HepG2 (cell line): ENCODE data around the gene SS18L1. TPM values are rescaled to one million over a fixed set of nuclear protein-coding genes. Genes with fewer than 3 reads are reported as not detected.

ENCODE experiments used
- FOXO1 ChIP-seq: sonication (generic); formaldehyde crosslinking; IDR thresholded peaks from 2 replicates; pipeline ENCODE4 v1.4.0; 2020; ENCODE audit warnings: missing genetic modification reagents
- HMG20B ChIP-seq: conservative IDR thresholded peaks from 2 replicates; pipeline ENCODE4 v1.6.1; 2016; ENCODE audit warnings: missing genetic modification reagents, missing compliant biosample characterization
- JUN ChIP-seq: sonication (generic); formaldehyde crosslinking; IDR thresholded peaks from 2 replicates; pipeline ENCODE4 v1.4.0; 2020; ENCODE audit warnings: mild to moderate bottlenecking, missing genetic modification reagents
- MAFG ChIP-seq: sonication (generic); formaldehyde crosslinking; IDR thresholded peaks from 2 replicates; pipeline ENCODE4 v1.5.1; 2020; ENCODE audit warnings: mild to moderate bottlenecking, missing genetic modification reagents
- MTA3 ChIP-seq: sonication (generic); formaldehyde crosslinking; IDR thresholded peaks from 2 replicates; pipeline ENCODE4 v1.4.0; 2020; ENCODE audit warnings: missing genetic modification reagents
- NCOR1 ChIP-seq: fragments of 200-600 bp; sonication (generic); IDR thresholded peaks from 2 replicates; pipeline ENCODE4 v1.7.0; 2017; ENCODE audit warnings: antibody characterized with exemption, low read length, borderline replicate concordance
- NFYC ChIP-seq: IDR thresholded peaks from 2 replicates; pipeline ENCODE4 v1.6.1; 2016; ENCODE audit warnings: missing genetic modification reagents, missing compliant biosample characterization
- PITX1 ChIP-seq: sonication (generic); formaldehyde crosslinking; IDR thresholded peaks from 2 replicates; pipeline ENCODE4 v1.5.1; 2020; ENCODE audit warnings: mild to moderate bottlenecking, missing genetic modification reagents
- RBAK ChIP-seq: sonication (generic); formaldehyde crosslinking; IDR thresholded peaks from 2 replicates; pipeline ENCODE4 v1.5.1; 2020; ENCODE audit warnings: mild to moderate bottlenecking, missing genetic modification reagents
- SATB2 ChIP-seq: sonication (generic); formaldehyde crosslinking; IDR thresholded peaks from 2 replicates; pipeline ENCODE4 v1.5.0; 2020; ENCODE audit warnings: missing genetic modification reagents
- SMARCC2 ChIP-seq: fragments of 450-650 bp; IDR thresholded peaks from 2 replicates; pipeline ENCODE4 v1.6.1; 2017; ENCODE audit warnings: antibody characterized with exemption, mild to moderate bottlenecking
- U2AF2 ChIP-seq: fragments of 200-400 bp; formaldehyde crosslinking; IDR thresholded peaks from 2 replicates; pipeline ENCODE4 v1.6.1; 2017; ENCODE audit warnings: low read depth, mild to moderate bottlenecking, low read length
- YEATS2 ChIP-seq: sonication (generic); formaldehyde crosslinking; IDR thresholded peaks from 2 replicates; pipeline ENCODE4 v1.4.0; 2020; ENCODE audit warnings: missing genetic modification reagents, borderline replicate concordance
- ZBTB38 ChIP-seq: sonication (generic); formaldehyde crosslinking; IDR thresholded peaks from 2 replicates; pipeline ENCODE4 v1.5.1; 2020; ENCODE audit warnings: mild to moderate bottlenecking, missing genetic modification reagents
- ZNF382 ChIP-seq: sonication (generic); formaldehyde crosslinking; IDR thresholded peaks from 2 replicates; pipeline ENCODE4 v1.5.0; 2020; ENCODE audit warnings: missing genetic modification reagents, mild to moderate bottlenecking, borderline replicate concordance
- ZNF547 ChIP-seq: sonication (generic); formaldehyde crosslinking; IDR thresholded peaks from 2 replicates; pipeline ENCODE4 v1.5.1; 2020; ENCODE audit warnings: mild to moderate bottlenecking, missing genetic modification reagents
- ZNF720 ChIP-seq: sonication (generic); formaldehyde crosslinking; IDR thresholded peaks from 2 replicates; pipeline ENCODE4 v1.4.0; 2020; ENCODE audit warnings: missing genetic modification reagents
- ZNF747 ChIP-seq: sonication (generic); formaldehyde crosslinking; IDR thresholded peaks from 2 replicates; pipeline ENCODE4 v1.8.1; 2023; ENCODE audit warnings: missing genetic modification reagents, mild to moderate bottlenecking, borderline replicate concordance
- polyA plus RNA-seq, 8 experiments: library from polyadenylated mRNA; depleted of rRNA in 3 of 8; stranded (reverse) in 7 of 8; unstranded in 1 of 8; fragments of >200 nt; fragmentation: Illumina TruSeq in 4 of 8; extraction: Trizol in 4 of 8; gene quantifications; 2 replicates each; pipeline versions ENCODE4 v1.2.1 to v1.2.3, GENCODE V29; 2011 to 2016; ENCODE audit warnings: low read depth in 4 of 8, missing spikeins in 1 of 8, mixed read lengths in 1 of 8; ENCODE audit not compliant: insufficient read depth in 1 of 8
- total RNA-seq, 5 experiments: library from RNA; depleted of rRNA; stranded (reverse); fragments of >200 nt; fragmentation: Illumina TruSeq; extraction: Trizol; gene quantifications; 2 replicates each; pipeline ENCODE4 v1.2.3, GENCODE V29; 2016; ENCODE audit warnings: low read depth in 1 of 5
- TF ChIP-seq, protein P1 (sequence below): sonication (generic); formaldehyde crosslinking; IDR thresholded peaks from 2 replicates; pipeline ENCODE4 v1.5.0; 2020; ENCODE audit warnings: mild to moderate bottlenecking, low read depth, missing genetic modification reagents, borderline replicate concordance
- TF ChIP-seq, protein P2 (sequence below): sonication (generic); formaldehyde crosslinking; IDR thresholded peaks from 2 replicates; pipeline ENCODE4 v1.5.1; 2020; ENCODE audit warnings: mild to moderate bottlenecking, missing genetic modification reagents, borderline replicate concordance
- TF ChIP-seq, protein P3 (sequence below): sonication (generic); formaldehyde crosslinking; IDR thresholded peaks from 2 replicates; pipeline ENCODE4 v1.8.0; 2023; ENCODE audit warnings: mild to moderate bottlenecking, missing genetic modification reagents
- TF ChIP-seq, protein P4 (sequence below): sonication (generic); formaldehyde crosslinking; IDR thresholded peaks from 2 replicates; pipeline ENCODE4; 2020; ENCODE audit warnings: missing genetic modification reagents, mild to moderate bottlenecking, borderline replicate concordance
- TF ChIP-seq, protein P5 (sequence below): sonication (generic); formaldehyde crosslinking; IDR thresholded peaks from 2 replicates; pipeline ENCODE4 v1.4.0; 2020; ENCODE audit warnings: mild to moderate bottlenecking, missing genetic modification reagents

The SS18L1 gene
- total and polyA plus RNA-seq, 2 of the 13 experiments (the other 11 are each of a cell fraction or from before 2014, with no cell fraction given): 17.8 to 27.6 TPM

DNA sequence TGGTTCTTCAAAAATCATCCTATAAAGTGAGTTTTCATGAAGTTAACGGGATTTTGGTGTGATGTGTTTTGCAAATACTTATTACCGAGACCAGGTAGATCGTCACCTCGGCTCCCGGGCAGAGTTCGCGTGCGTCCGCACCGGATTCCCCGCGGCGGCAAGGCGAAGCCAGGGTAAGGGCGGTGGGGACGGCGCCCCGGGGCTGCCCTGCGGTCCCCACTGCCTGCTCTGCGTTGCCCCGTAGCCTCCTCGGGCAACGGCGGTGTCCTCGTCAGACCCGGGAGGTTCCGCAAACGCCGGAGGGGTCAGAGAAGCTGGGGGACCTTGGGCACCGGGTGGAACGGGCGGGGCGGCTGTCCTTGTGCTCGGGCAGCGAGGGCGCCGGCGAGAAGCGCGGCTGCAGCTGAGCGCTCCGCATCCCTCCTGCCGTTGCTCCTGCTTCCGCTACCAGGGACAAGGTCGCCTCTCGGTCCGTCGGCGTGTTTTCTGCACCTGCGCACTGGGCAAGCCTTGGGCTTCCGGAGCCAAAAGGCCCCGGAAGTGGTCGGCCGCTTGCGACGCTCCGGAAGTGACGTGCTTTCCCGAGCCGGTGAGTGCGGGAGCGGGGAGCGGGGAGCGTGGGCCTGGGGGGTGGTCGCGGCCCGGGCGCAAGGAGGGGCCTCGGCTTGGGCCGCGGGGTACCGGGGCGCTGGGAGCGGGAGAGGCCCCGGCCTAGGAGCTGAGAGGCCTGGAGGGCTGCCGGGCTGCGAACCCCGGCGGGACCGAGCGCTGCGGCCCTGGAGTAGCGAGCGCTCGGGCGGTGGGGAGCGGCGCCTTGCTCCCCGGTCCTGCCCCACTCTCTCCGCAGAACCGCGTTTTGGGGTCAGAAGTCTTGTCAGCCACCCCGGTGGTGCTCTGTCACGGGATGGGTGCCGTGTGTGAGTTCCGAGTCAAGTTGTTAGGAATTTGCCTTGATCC lies 39.2 kb downstream of the SS18L1 start, which contains the start of gene MTG2 (continued):
- TF ChIP-seq, protein P1, sequence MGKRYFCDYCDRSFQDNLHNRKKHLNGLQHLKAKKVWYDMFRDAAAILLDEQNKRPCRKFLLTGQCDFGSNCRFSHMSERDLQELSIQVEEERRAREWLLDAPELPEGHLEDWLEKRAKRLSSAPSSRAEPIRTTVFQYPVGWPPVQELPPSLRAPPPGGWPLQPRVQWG (CRISPR knock-in tag): no peak; the same call in 1 of the 2 replicates
- TF ChIP-seq ZNF382 (no peak), NFYC (peak; percentile 52; the same call in 1 of the 2 replicates), RBAK (no peak; the same call in 1 of the 2 replicates), PITX1 (peak; percentile 90), SATB2 (CRISPR knock-in tag) (peak; percentile 94), ZNF547 (CRISPR knock-in tag) (peak; percentile 99), MAFG (CRISPR knock-in tag) (no peak), ZNF720 (CRISPR knock-in tag) (0 out of 2 replicates have a peak, but pooled peaks have one; percentile 21), HMG20B (CRISPR knock-in tag) (peak; percentile 35; the same call in 1 of the 2 replicates), SMARCC2 (no peak), ZNF747 (peak; percentile 99), ZBTB38 (CRISPR knock-in tag) (peak; percentile 98), U2AF2 (peak; percentile 59; the same call in 1 of the 2 replicates), NCOR1 (peak; percentile 10; the same call in 1 of the 2 replicates), JUN (peak; percentile 63), YEATS2 (peak; percentile 98), MTA3 (no peak), FOXO1 (CRISPR knock-in tag) (peak; percentile 83)
- TF ChIP-seq, protein P2, sequence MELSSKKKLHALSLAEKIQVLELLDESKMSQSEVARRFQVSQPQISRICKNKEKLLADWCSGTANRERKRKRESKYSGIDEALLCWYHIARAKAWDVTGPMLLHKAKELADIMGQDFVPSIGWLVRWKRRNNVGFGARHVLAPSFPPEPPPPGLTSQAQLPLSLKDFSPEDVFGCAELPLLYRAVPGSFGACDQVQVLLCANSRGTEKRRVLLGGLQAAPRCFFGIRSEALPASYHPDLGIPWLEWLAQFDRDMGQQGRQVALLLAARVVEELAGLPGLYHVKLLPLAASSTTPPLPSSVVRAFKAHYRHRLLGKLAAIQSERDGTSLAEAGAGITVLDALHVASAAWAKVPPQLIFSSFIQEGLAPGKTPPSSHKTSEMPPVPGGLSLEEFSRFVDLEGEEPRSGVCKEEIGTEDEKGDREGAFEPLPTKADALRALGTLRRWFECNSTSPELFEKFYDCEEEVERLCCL (CRISPR knock-in tag): peak; percentile 96; the same call in 1 of the 2 replicates
- TF ChIP-seq, protein P3, sequence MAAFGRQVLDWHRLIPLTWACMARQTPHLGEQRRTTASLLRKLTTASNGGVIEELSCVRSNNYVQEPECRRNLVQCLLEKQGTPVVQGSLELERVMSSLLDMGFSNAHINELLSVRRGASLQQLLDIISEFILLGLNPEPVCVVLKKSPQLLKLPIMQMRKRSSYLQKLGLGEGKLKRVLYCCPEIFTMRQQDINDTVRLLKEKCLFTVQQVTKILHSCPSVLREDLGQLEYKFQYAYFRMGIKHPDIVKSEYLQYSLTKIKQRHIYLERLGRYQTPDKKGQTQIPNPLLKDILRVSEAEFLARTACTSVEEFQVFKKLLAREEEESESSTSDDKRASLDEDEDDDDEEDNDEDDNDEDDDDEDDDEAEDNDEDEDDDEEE (CRISPR knock-in tag): peak; percentile 63; the same call in 1 of the 2 replicates
- TF ChIP-seq, protein P4, sequence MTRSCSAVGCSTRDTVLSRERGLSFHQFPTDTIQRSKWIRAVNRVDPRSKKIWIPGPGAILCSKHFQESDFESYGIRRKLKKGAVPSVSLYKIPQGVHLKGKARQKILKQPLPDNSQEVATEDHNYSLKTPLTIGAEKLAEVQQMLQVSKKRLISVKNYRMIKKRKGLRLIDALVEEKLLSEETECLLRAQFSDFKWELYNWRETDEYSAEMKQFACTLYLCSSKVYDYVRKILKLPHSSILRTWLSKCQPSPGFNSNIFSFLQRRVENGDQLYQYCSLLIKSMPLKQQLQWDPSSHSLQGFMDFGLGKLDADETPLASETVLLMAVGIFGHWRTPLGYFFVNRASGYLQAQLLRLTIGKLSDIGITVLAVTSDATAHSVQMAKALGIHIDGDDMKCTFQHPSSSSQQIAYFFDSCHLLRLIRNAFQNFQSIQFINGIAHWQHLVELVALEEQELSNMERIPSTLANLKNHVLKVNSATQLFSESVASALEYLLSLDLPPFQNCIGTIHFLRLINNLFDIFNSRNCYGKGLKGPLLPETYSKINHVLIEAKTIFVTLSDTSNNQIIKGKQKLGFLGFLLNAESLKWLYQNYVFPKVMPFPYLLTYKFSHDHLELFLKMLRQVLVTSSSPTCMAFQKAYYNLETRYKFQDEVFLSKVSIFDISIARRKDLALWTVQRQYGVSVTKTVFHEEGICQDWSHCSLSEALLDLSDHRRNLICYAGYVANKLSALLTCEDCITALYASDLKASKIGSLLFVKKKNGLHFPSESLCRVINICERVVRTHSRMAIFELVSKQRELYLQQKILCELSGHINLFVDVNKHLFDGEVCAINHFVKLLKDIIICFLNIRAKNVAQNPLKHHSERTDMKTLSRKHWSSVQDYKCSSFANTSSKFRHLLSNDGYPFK (CRISPR knock-in tag): peak; percentile 92; the same call in 1 of the 2 replicates
- TF ChIP-seq, protein P5, sequence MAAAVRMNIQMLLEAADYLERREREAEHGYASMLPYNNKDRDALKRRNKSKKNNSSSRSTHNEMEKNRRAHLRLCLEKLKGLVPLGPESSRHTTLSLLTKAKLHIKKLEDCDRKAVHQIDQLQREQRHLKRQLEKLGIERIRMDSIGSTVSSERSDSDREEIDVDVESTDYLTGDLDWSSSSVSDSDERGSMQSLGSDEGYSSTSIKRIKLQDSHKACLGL (CRISPR knock-in tag): peak; percentile 97
